C4-2B (cell line): Measurements from ENCODE around the gene RPS6KA1.

ENCODE experiments used
- H3K27ac ChIP-seq: fragments of 450-650 bp; 2 replicates; pipeline ENCODE4 v1.5.1; 2017
- ZFX ChIP-seq: fragments of 450-650 bp; IDR thresholded peaks from 2 replicates; pipeline ENCODE4 v1.6.1; 2017
- TF ChIP-seq, protein P1 (sequence below): fragments of 450-650 bp; conservative IDR thresholded peaks from 2 replicates; pipeline ENCODE4 v1.5.1; 2017; ENCODE audit warnings: mild to moderate bottlenecking

Gene RPS6KA1

GRCh38 chr1:26539722-26540121 lies 10.2 kb downstream of the RPS6KA1 start:
- TF ChIP-seq, protein P1, sequence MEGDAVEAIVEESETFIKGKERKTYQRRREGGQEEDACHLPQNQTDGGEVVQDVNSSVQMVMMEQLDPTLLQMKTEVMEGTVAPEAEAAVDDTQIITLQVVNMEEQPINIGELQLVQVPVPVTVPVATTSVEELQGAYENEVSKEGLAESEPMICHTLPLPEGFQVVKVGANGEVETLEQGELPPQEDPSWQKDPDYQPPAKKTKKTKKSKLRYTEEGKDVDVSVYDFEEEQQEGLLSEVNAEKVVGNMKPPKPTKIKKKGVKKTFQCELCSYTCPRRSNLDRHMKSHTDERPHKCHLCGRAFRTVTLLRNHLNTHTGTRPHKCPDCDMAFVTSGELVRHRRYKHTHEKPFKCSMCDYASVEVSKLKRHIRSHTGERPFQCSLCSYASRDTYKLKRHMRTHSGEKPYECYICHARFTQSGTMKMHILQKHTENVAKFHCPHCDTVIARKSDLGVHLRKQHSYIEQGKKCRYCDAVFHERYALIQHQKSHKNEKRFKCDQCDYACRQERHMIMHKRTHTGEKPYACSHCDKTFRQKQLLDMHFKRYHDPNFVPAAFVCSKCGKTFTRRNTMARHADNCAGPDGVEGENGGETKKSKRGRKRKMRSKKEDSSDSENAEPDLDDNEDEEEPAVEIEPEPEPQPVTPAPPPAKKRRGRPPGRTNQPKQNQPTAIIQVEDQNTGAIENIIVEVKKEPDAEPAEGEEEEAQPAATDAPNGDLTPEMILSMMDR, result no peak
- no peak for TF ChIP-seq ZFX
- H3K27ac ChIP-seq, result no peak overlapping the region

- H3K27ac ChIP-seq, result no peak overlapping the region
- TF ChIP-seq ZFX, result no peak
- TF ChIP-seq, protein P1, result no peak
Measured at GRCh38 chr1:26540351-26540750, 10.8 kb downstream of the RPS6KA1 start.

DNA sequence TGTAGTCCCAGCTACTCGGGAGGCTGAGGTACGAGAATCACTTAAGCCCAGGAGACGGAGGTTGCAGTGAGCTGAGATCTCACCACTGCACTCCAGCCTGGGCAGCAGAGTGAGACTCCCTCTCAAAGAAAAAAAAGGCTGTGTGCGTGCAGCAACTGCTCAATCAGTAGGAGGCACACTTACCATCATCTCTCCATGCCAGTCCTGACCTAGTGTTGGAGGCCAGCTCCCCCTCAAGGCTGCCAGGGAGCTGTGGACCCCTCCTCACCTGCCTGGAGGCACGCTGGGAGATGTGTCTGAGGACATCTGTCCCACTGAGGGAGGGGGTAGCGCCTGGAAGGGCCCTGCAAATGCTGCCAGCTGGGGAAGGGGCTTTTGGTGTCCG lies 11.9 kb downstream of the RPS6KA1 start:
- TF ChIP-seq ZFX, result no peak
- TF ChIP-seq, protein P1, result no peak
- H3K27ac ChIP-seq, result no peak overlapping the region

GRCh38 chr1:26541816-26542711 lies 12.5 kb downstream of the RPS6KA1 start:
- TF ChIP-seq, protein P1, result no peak; the same call in 1 of the 2 replicates
- TF ChIP-seq ZFX, result no peak
- no peak overlapping the region for H3K27ac ChIP-seq

DNA sequence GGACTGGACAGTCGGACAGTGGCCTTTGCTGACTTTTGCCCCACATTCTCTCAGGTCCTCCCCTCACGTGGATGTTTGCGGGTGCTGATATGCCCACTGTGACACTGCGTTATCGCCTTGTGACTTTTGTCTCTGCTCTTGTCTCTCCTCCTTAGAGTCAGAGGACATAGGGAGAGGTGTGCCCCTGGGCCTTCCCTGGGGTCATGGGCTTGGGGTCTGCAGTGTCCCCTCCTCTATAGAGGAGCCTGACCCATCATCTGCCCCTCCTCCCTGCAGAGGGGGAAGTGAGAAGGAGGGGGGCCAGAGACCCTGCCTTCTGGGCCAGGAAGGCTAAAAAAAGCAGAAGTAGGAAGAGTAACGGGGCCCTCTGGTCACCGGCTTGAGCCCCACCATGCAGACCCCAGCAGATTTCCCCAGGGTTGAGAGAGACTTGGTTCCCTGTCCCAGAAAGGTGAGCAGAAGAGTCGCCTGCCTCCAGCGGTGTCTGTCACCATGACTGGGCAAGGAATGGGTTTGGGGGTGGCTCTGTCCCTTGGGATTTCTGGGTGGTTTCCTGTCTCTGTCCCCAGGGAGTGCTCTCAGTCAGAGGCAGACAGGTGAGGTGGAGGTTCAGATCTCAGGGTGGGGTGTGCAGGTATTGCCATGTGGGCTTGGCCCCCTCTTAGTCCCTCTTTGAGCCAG lies 13.3 kb downstream of the RPS6KA1 start:
- TF ChIP-seq, protein P1, result no peak
- no peak for TF ChIP-seq ZFX
- no peak overlapping the region for H3K27ac ChIP-seq

GRCh38 chr1:26543462-26543861 lies 13.9 kb downstream of the RPS6KA1 start:
- no peak for TF ChIP-seq ZFX
- TF ChIP-seq, protein P1, result no peak
- H3K27ac ChIP-seq, result no peak overlapping the region

GRCh38 chr1:26544126-26544525 lies 14.6 kb downstream of the RPS6KA1 start:
- TF ChIP-seq, protein P1, result no peak
- TF ChIP-seq ZFX, result no peak
- H3K27ac ChIP-seq, result no peak overlapping the region
